Kidney (tissue), 14 donors: ENCODE results near the gene KCNC1. TPM values are rescaled to one million over a fixed set of nuclear protein-coding genes. Genes with fewer than 3 reads are reported as not detected.

Experiments used
- DNase-seq, 5 donors: peaks; one replicate each; pipeline ENCODE4 v3.0.0-alpha.2; 2013 to 2020
- FAIRE-seq: peaks from 2 replicates; lab custom pipeline; 2012; peaks lifted over from hg19 to GRCh38; lab: Jason Lieb, UNC
- H3K27ac ChIP-seq, 2 donors: one replicate each; pipeline ENCODE4 v1.7.0; 2013; ENCODE audit warnings: low read depth in 2 of 2, low read length in 2 of 2, inconsistent platforms in 1 of 2
- H3K27me3 ChIP-seq: one replicate; pipeline ENCODE4 v1.7.1; 2013; ENCODE audit warnings: low read length, inconsistent platforms; ENCODE audit not compliant: control insufficient read depth, insufficient read depth
- H3K36me3 ChIP-seq, 3 donors: one replicate each; pipeline versions ENCODE4 v1.7.0 to v1.7.1; 2013; ENCODE audit warnings: low read length in 3 of 3, control low read depth in 1 of 3, inconsistent platforms in 1 of 3; ENCODE audit not compliant: insufficient read depth in 3 of 3, control insufficient read depth in 2 of 3
- H3K4me1 ChIP-seq, 3 donors: one replicate each; pipeline versions ENCODE4 v1.7.0 to v1.7.1; 2013; ENCODE audit warnings: low read length in 3 of 3, inconsistent platforms in 1 of 3, low read depth in 1 of 3; ENCODE audit not compliant: control insufficient read depth in 2 of 3, insufficient read depth in 2 of 3
- H3K4me3 ChIP-seq, 3 donors: one replicate each; pipeline versions ENCODE4 v1.7.0 to v1.8.1; 2013; ENCODE audit warnings: low read length in 3 of 3, control low read depth in 1 of 3, inconsistent platforms in 1 of 3
- H3K9ac ChIP-seq, 3 donors: one replicate each; pipeline versions ENCODE4 v1.7.0 to v1.7.1; 2013; ENCODE audit warnings: low read length in 3 of 3, control low read depth in 1 of 3, inconsistent platforms in 1 of 3
- H3K9me3 ChIP-seq, 3 donors: one replicate each; pipeline versions ENCODE4 v1.7.0 to v1.7.1; 2013; ENCODE audit warnings: low read length in 3 of 3, control low read depth in 1 of 3, inconsistent platforms in 1 of 3; ENCODE audit not compliant: control insufficient read depth in 2 of 3, insufficient read depth in 1 of 3
- intact Hi-C: fragments of 100-400 bp; cut with DNase I; formaldehyde crosslinking; loops from one replicate; pipeline ENCODE4 v1.11.1; 2022
- polyA plus RNA-seq: library from polyadenylated mRNA; stranded (reverse); fragments of 350-450 nt; fragmentation: Illumina TruSeq; extraction: RNeasy Lipid Tissue Mini Kit (QIAGEN cat#74804); gene quantifications from one replicate; pipeline ENCODE4 v1.2.3, GENCODE V29; 2014; ENCODE audit warnings: low read depth, low replicate concordance; ENCODE audit not compliant: insufficient read depth
- total RNA-seq: library from RNA; stranded (reverse); fragmentation: NEBNext Ultra II Directional; extraction: Animal tissue kit (Norgen Biotek cat#: 25700); gene quantifications from one replicate; pipeline ENCODE4 v1.2.1, GENCODE V29; 2021
- TF ChIP-seq, protein P1 (sequence below): IDR thresholded peaks from 3 replicates; pipeline ENCODE4 v1.5.1; 2012; ENCODE audit warnings: mild to moderate bottlenecking, moderate library complexity, borderline replicate concordance; ENCODE audit not compliant: insufficient read depth; ENCODE audit errors: extremely low read depth
- donor health status: control.
- donor health status: control.
- donor health status: control.
- donor health status: control.
- donor health status: control.
- donor health status: DM: yes; HTN: yes; CAD: no.
- donor health status: Normal renal cell carcinoma (clear cell type).

Gene KCNC1
- total and polyA plus RNA-seq, 2 donors from 2014 or later: 0.03 TPM; not detected in 1

DNA sequence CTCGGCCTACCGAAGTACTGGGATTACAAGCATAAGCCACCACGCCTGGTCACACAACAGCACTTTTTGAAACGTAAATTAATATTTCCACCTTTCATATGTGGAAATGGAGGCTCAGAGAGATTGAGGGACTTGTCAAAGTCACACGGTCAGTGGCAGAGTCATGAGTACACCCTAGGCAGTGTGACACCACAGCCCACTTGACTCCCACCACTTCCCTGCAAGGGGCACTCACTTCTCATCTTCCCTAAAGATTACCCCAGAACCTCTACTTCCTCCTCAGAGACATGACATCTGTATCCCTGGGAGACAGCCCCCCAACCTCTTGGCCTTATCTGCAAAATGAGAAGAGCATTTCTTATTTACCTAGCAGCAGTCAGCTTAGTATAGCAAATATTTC, 31.7 kb upstream of the KCNC1 start:
- no peaks in the 10 kb centered on the region for H3K36me3 ChIP-seq
- TF ChIP-seq, protein P1, sequence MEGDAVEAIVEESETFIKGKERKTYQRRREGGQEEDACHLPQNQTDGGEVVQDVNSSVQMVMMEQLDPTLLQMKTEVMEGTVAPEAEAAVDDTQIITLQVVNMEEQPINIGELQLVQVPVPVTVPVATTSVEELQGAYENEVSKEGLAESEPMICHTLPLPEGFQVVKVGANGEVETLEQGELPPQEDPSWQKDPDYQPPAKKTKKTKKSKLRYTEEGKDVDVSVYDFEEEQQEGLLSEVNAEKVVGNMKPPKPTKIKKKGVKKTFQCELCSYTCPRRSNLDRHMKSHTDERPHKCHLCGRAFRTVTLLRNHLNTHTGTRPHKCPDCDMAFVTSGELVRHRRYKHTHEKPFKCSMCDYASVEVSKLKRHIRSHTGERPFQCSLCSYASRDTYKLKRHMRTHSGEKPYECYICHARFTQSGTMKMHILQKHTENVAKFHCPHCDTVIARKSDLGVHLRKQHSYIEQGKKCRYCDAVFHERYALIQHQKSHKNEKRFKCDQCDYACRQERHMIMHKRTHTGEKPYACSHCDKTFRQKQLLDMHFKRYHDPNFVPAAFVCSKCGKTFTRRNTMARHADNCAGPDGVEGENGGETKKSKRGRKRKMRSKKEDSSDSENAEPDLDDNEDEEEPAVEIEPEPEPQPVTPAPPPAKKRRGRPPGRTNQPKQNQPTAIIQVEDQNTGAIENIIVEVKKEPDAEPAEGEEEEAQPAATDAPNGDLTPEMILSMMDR: no peak
- no peak overlapping the region for H3K9ac ChIP-seq
- H3K27me3 ChIP-seq: no peaks in the 10 kb centered on the region
- H3K4me1 ChIP-seq: no peaks in the 10 kb centered on the region
- H3K4me3 ChIP-seq: no peak overlapping the region
- H3K9me3 ChIP-seq: no peaks in the 10 kb centered on the region
- intact Hi-C loops: no loop called here
- H3K27ac ChIP-seq: no peak overlapping the region
- FAIRE-seq: no peak
- no peak for DNase-seq

DNA sequence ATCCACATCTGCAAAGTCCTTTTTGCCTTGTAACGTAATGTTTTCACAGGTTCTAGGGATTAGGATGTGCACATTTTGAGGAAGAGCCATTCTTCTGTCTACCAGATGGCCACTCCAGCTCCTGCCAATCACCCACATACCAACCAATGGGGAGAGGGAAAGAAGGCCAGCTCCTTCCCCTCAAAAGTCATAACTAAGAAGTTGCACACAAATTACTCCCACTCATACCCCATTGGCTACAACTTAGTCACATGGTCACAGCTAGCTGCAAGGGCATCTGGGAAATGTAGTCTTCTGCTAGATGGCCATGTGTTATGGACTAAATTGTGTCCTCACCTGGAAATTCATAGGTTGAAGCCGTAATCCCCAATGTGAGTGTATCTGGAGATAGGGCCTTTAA, 30.6 kb upstream of the KCNC1 start:
- Histone ChIP-seq H3K36me3 (no peaks in the 10 kb centered on the region), H3K27me3 (no peaks in the 10 kb centered on the region), H3K9me3 (no peaks in the 10 kb centered on the region), H3K4me3 (no peak overlapping the region), H3K27ac (no peak overlapping the region), H3K4me1 (no peaks in the 10 kb centered on the region), H3K9ac (no peak overlapping the region)
- DNase-seq (no peak), FAIRE-seq (no peak)
- TF ChIP-seq, protein P1: no peak
- intact Hi-C loops: no loop called here

DNA sequence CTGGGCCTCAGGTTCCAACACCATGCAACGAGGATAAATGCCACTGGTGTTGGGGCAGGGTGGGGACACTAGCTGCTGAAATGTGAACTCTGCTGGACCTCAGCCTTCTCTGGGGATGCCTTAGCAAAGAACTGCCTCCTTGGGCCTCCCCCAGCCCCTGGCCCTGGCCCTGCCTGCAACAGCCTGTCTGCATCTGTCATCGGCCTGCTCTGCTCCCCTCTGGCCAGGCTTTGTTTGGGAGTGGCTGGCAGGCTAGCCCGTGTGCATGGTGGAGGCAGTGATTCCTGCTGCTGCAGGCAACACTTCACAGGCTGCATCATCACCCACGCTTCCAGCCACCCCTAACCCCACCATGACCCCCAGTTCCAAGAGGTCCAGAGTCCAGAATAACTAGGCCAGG, 26.8 kb upstream of the KCNC1 start:
- TF ChIP-seq, protein P1: no peak
- FAIRE-seq (no peak), DNase-seq (no peak)
- H3K27me3 ChIP-seq: peaks cover 7% of the 10 kb centered on the region
- no peak overlapping the region for H3K27ac ChIP-seq
- intact Hi-C loops: no loop called here
- no peak overlapping the region for H3K4me3 ChIP-seq
- no peaks in the 10 kb centered on the region for H3K4me1 ChIP-seq
- no peaks in the 10 kb centered on the region for H3K9me3 ChIP-seq
- H3K9ac ChIP-seq: no peak overlapping the region
- H3K36me3 ChIP-seq: no peaks in the 10 kb centered on the region

DNA sequence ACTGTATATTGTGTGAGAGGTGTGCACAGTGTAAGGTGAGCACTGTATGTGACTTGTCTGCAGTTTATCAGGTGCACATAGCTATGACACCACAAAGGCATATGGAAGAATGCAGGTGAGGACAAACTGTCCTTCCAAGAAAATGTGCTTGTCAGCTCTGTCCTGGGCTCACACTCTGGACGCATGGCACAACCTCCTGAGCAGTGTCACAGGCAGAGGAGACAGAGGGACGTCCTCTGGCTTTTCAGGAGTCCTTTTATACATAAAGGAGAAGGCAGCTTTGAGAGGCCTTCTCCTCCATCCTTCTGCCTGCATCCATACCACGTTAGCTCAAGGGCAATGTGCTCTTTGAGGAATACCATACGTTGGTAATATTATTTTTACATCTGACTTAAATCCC, 22.7 kb upstream of the KCNC1 start:
- no peak overlapping the region for H3K9ac ChIP-seq
- no peak overlapping the region for H3K4me3 ChIP-seq
- TF ChIP-seq, protein P1: no peak
- no peaks in the 10 kb centered on the region for H3K4me1 ChIP-seq
- DNase-seq (no peak), FAIRE-seq (no peak)
- no peaks in the 10 kb centered on the region for H3K9me3 ChIP-seq
- peaks cover 7% of the 10 kb centered on the region for H3K27me3 ChIP-seq
- H3K36me3 ChIP-seq: no peaks in the 10 kb centered on the region
- no peak overlapping the region for H3K27ac ChIP-seq
- intact Hi-C loops: no loop called here
